Thymus (tissue), 11 donors: ENCODE data around the gene NXPH4. TPM values are rescaled to one million over a fixed set of nuclear protein-coding genes. Genes with fewer than 3 reads are reported as not detected.

Experiments
- DNase-seq, 9 donors: peaks; one replicate each; pipeline ENCODE4 v3.0.0-alpha.2; 2013; ENCODE audit warnings: low spot score in 9 of 9, low read depth in 6 of 9, missing footprints in 1 of 9
- H3K27ac ChIP-seq, 2 donors: one replicate each; pipeline ENCODE4 v1.5.1; 2013; ENCODE audit warnings: control low read depth in 1 of 2, low read depth in 1 of 2, low read length in 1 of 2, mild to moderate bottlenecking in 1 of 2, moderate library complexity in 1 of 2
- H3K27me3 ChIP-seq, 2 donors: one replicate each; pipeline ENCODE4 v1.5.1; 2013; ENCODE audit warnings: low read length in 1 of 2; ENCODE audit not compliant: control insufficient read depth in 2 of 2, insufficient read depth in 1 of 2
- H3K36me3 ChIP-seq, 2 donors: one replicate each; pipeline ENCODE4 v1.5.1; 2013; ENCODE audit warnings: low read length in 1 of 2, mild to moderate bottlenecking in 1 of 2, moderate library complexity in 1 of 2; ENCODE audit not compliant: control insufficient read depth in 2 of 2, insufficient read depth in 2 of 2
- H3K4me1 ChIP-seq, 2 donors: one replicate each; pipeline ENCODE4 v1.5.1; 2013; ENCODE audit warnings: low read length in 2 of 2; ENCODE audit not compliant: control insufficient read depth in 2 of 2, insufficient read depth in 2 of 2
- H3K4me3 ChIP-seq, 2 donors: one replicate each; pipeline ENCODE4 v1.5.1; 2013; ENCODE audit warnings: low read length in 2 of 2, control low read depth in 1 of 2, mild to moderate bottlenecking in 1 of 2
- H3K9me3 ChIP-seq, 2 donors: one replicate each; pipeline ENCODE4 v1.5.1; 2013; ENCODE audit warnings: low read length in 1 of 2, mild to moderate bottlenecking in 1 of 2; ENCODE audit not compliant: control insufficient read depth in 2 of 2, insufficient read depth in 1 of 2
- WGBS: extraction: QIAGEN DNeasy Blood & Tissue Kit; methylation state at CpG from one replicate; pipeline ENCODE4 v1.1.7; 2013; 5-methylcytosine and 5-hydroxymethylcytosine counted together
- polyA plus RNA-seq: library from polyadenylated mRNA; stranded (reverse); fragments of 200-250 nt; gene quantifications from one replicate; pipeline ENCODE4 v1.2.3, GENCODE V29; 2013
- total RNA-seq: library from RNA; stranded (reverse); fragments of 120-200 nt; gene quantifications from one replicate; pipeline ENCODE4 v1.2.4, GENCODE V29; 2013
- donor health status: healthy.

The NXPH4 gene
- total and polyA plus RNA-seq, 2 donors = 0.14 to 0.16 TPM

DNA sequence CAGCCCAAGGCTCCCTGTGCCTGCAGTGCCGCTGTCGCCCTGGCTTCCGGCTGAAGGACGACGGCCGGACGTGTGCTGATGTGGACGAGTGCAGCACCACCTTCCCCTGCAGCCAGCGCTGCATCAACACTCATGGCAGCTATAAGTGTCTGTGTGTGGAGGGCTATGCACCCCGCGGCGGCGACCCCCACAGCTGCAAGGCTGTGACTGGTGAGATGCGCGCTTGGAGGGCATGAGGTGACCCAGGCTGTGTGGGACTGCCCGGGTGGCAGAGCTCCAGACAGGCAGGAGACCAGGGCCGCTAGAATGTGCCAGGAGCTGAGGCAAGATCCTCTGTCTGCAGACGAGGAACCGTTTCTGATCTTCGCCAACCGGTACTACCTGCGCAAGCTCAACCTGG lies 19.6 kb upstream of the NXPH4 start:
- no peak for DNase-seq
- H3K27ac ChIP-seq = no peak overlapping the region
- 95% methylated on average over 22 of the region's 22 CpGs for WGBS
- H3K27me3 ChIP-seq = peaks cover 0 to 11% of the 10 kb centered on the region in 2 donors
- H3K4me3 ChIP-seq = no peak overlapping the region
- H3K36me3 ChIP-seq = no peaks in the 10 kb centered on the region
- H3K9me3 ChIP-seq = no peaks in the 10 kb centered on the region
- no peaks in the 10 kb centered on the region for H3K4me1 ChIP-seq

- WGBS = 98% methylated on average over 17 of the region's 17 CpGs
- Histone ChIP-seq H3K9me3 (no peaks in the 10 kb centered on the region), H3K36me3 (no peaks in the 10 kb centered on the region), H3K4me3 (no peak overlapping the region), H3K27ac (no peak overlapping the region), H3K27me3 (peaks cover 0 to 11% of the 10 kb centered on the region in 2 donors), H3K4me1 (no peaks in the 10 kb centered on the region)
- no peak for DNase-seq
Measured at GRCh38 chr12:57198329-57198728, 18.3 kb upstream of the NXPH4 start.

DNA sequence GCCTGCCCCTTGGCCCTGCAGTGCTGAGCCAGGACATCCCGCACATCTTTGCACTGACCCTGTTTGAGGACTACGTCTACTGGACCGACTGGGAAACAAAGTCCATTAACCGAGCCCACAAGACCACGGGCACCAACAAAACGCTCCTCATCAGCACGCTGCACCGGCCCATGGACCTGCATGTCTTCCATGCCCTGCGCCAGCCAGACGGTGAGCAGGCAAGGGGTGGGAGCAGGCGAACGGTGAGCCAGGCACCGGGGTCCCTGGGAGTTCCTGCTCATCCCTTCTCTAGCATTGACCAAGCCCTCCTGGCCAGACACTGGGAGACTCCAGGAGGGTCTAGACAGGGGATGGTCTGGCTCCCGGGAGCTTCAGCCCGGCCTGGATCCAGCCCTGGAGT lies 17.4 kb upstream of the NXPH4 start:
- 93% methylated on average over 15 of the region's 15 CpGs for WGBS
- H3K36me3 ChIP-seq = no peaks in the 10 kb centered on the region
- no peak for DNase-seq
- no peaks in the 10 kb centered on the region for H3K9me3 ChIP-seq
- H3K27ac ChIP-seq = no peak overlapping the region
- H3K4me3 ChIP-seq = no peak overlapping the region
- H3K4me1 ChIP-seq = no peaks in the 10 kb centered on the region
- H3K27me3 ChIP-seq = peaks cover 0 to 11% of the 10 kb centered on the region in 2 donors

DNA sequence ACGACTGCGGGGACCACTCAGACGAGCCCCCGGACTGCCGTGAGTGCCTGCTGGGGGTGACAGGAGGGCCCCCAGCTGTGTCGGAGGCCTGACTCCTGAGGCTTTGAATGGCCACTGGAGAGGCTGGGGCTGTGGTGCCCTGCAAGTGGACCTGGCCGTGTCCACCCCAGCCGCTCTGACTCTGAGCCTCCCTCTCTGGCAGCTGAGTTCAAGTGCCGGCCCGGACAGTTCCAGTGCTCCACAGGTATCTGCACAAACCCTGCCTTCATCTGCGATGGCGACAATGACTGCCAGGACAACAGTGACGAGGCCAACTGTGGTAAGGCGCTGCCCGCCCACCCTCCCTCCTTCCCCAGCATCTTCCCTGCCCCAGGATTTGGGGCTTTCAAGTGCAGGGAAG lies 16.1 kb upstream of the NXPH4 start:
- Histone ChIP-seq H3K4me3 (no peak overlapping the region), H3K4me1 (no peaks in the 10 kb centered on the region), H3K27me3 (peaks cover 0 to 7% of the 10 kb centered on the region in 2 donors), H3K36me3 (no peaks in the 10 kb centered on the region), H3K27ac (no peak overlapping the region), H3K9me3 (no peaks in the 10 kb centered on the region)
- no peak for DNase-seq
- 95% methylated on average over 15 of the region's 15 CpGs for WGBS

GRCh38 chr12:57201219-57201618 lies 15.4 kb upstream of the NXPH4 start:
- no peaks in the 10 kb centered on the region for H3K4me1 ChIP-seq
- WGBS = 93% methylated on average over 8 of the region's 8 CpGs

GRCh38 chr12:57201631-57202030 lies 15.0 kb upstream of the NXPH4 start:
- no peaks in the 10 kb centered on the region for H3K9me3 ChIP-seq
- no peak overlapping the region for H3K4me3 ChIP-seq
- peaks cover 0 to under 1% of the 10 kb centered on the region in 2 donors for H3K27me3 ChIP-seq
- H3K27ac ChIP-seq = no peak overlapping the region
- no peak for DNase-seq
- 96% methylated on average over 16 of the region's 16 CpGs for WGBS
- H3K4me1 ChIP-seq = no peaks in the 10 kb centered on the region
- H3K36me3 ChIP-seq = no peaks in the 10 kb centered on the region

More at GRCh38 chr12:57201219-57201618, 15.4 kb upstream of the NXPH4 start:
- Histone ChIP-seq H3K27me3 (peaks cover 0 to 2% of the 10 kb centered on the region in 2 donors), H3K4me3 (no peak overlapping the region), H3K9me3 (no peaks in the 10 kb centered on the region), H3K36me3 (no peaks in the 10 kb centered on the region), H3K27ac (no peak overlapping the region)
- no peak for DNase-seq

GRCh38 chr12:57202321-57202720 lies 14.3 kb upstream of the NXPH4 start:
- no peak overlapping the region for H3K4me3 ChIP-seq
- H3K4me1 ChIP-seq = no peaks in the 10 kb centered on the region
- no peaks in the 10 kb centered on the region for H3K9me3 ChIP-seq
- DNase-seq = no peak
- H3K27ac ChIP-seq = no peak overlapping the region
- WGBS = 97% methylated on average over 19 of the region's 19 CpGs
- H3K36me3 ChIP-seq = no peaks in the 10 kb centered on the region
- H3K27me3 ChIP-seq = no peaks in the 10 kb centered on the region

DNA sequence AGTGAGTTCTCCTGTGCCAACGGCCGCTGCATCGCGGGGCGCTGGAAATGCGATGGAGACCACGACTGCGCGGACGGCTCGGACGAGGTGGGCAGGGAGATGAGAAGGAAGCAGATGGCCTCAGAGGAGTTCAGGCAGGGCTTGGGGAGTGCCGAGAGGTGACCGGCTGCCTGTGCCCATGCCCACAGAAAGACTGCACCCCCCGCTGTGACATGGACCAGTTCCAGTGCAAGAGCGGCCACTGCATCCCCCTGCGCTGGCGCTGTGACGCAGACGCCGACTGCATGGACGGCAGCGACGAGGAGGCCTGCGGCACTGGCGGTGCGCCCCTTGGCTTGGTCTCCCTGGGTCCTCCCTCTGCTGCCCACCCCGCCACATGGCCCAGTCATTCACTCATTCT lies 13.4 kb upstream of the NXPH4 start:
- Histone ChIP-seq H3K27ac (no peak overlapping the region), H3K9me3 (no peaks in the 10 kb centered on the region), H3K36me3 (no peaks in the 10 kb centered on the region), H3K4me1 (no peaks in the 10 kb centered on the region), H3K27me3 (peaks cover 0 to 4% of the 10 kb centered on the region in 2 donors), H3K4me3 (no peak overlapping the region)
- WGBS = 96% methylated on average over 28 of the region's 28 CpGs
- no peak for DNase-seq

DNA sequence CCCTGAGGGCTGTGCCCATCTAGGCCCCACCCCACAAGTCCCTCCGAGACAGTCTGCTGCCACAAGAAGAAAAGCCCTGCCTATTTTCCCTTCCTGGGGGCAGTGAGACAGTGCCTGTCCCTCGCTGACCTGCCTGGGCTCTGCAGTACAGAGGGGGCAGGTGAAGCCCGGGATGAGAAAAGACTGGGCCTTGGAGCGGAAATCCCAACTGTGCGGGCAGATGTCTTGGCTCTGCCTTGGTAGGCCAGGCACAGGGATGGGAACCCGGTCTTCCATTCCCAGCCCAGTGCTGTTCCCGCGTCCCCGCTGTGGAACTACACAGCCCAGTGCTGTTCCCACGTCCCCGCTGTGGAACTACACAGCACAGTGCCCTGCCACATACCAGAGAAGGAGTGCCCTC lies 12.8 kb upstream of the NXPH4 start:
- no peak overlapping the region for H3K27ac ChIP-seq
- no peak for DNase-seq
- H3K27me3 ChIP-seq = peaks cover 0 to 4% of the 10 kb centered on the region in 2 donors
- no peaks in the 10 kb centered on the region for H3K4me1 ChIP-seq
- no peaks in the 10 kb centered on the region for H3K36me3 ChIP-seq
- H3K4me3 ChIP-seq = no peak overlapping the region
- H3K9me3 ChIP-seq = no peaks in the 10 kb centered on the region
- whole genome bisulfite sequencing = 91% methylated on average over 11 of the region's 11 CpGs

DNA sequence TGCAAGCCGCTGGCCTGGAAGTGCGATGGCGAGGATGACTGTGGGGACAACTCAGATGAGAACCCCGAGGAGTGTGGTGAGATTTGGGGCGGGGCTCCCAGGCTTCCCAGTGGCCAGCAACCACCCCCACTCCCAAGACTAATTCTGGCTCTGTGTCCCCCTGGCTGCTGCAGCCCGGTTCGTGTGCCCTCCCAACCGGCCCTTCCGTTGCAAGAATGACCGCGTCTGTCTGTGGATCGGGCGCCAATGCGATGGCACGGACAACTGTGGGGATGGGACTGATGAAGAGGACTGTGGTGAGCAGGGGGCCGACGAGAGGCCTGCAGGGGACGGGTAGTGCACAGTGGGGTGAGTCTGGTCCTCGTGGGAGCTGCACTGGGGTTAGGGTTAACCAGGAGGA lies 12.1 kb upstream of the NXPH4 start:
- H3K4me1 ChIP-seq = no peaks in the 10 kb centered on the region
- no peak overlapping the region for H3K4me3 ChIP-seq
- no peak overlapping the region for H3K27ac ChIP-seq
- H3K9me3 ChIP-seq = no peaks in the 10 kb centered on the region
- DNase-seq = no peak
- no peaks in the 10 kb centered on the region for H3K36me3 ChIP-seq
- 95% methylated on average over 19 of the region's 19 CpGs for WGBS
- peaks cover 0 to 4% of the 10 kb centered on the region in 2 donors for H3K27me3 ChIP-seq
